ENCODE data around the gene CYBA.

DNA sequence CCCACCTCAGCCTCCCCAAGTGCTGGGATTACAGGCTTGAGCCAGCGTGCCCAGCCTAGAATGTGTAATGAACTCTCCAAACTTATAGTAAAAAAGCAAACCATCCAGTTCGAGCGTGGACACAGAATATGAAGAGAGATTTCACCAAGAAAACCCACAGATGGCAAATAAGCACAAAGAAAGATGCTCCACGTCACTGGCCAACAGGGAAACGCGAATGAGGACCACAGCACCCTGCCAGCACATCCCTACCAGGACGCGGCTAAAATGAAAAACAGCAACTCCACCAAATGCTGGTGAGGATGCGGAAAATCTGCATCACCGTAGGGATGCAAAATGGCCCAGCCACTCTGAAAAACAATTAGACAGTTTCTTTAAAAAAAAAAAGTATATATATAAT is 10.6 kb upstream of the CYBA start:
- TF ChIP-seq POLR2A (IDR thresholded peaks at IDR 0.05) (no peak), CTCF (IDR thresholded peaks at IDR 0.05) (no peak)

Measured in uterus (tissue), 2 donors.